Endothelial cell (in vitro differentiated cells): ENCODE measurements around the gene ZNF385B. TPM values are rescaled to one million over a fixed set of nuclear protein-coding genes. Genes with fewer than 3 reads are reported as not detected.

Experiments
- DNase-seq: peaks from one replicate; pipeline ENCODE4 v3.0.0; 2021; ENCODE audit warnings: low spot score
- H3K27ac Mint-ChIP-seq: one replicate; pipeline ENCODE4 v1.8.0; 2021; ENCODE audit warnings: mixed read lengths, inconsistent platforms; ENCODE audit not compliant: unreplicated experiment
- H3K27me3 Mint-ChIP-seq: one replicate; pipeline ENCODE4 v1.8.0; 2021; ENCODE audit warnings: mild to moderate bottlenecking, moderate library complexity, mixed read lengths, inconsistent platforms; ENCODE audit not compliant: unreplicated experiment
- H3K36me3 Mint-ChIP-seq: one replicate; pipeline ENCODE4 v1.8.0; 2021; ENCODE audit warnings: mild to moderate bottlenecking, low read depth, mixed read lengths, inconsistent platforms; ENCODE audit not compliant: unreplicated experiment
- H3K4me1 Mint-ChIP-seq: one replicate; pipeline ENCODE4 v1.8.0; 2021; ENCODE audit warnings: mild to moderate bottlenecking, mixed read lengths, inconsistent platforms; ENCODE audit not compliant: unreplicated experiment
- H3K4me3 Mint-ChIP-seq: one replicate; pipeline ENCODE4 v1.8.0; 2021; ENCODE audit warnings: mild to moderate bottlenecking, mixed read lengths, inconsistent platforms; ENCODE audit not compliant: unreplicated experiment
- H3K9me3 Mint-ChIP-seq: one replicate; pipeline ENCODE4 v1.8.0; 2021; ENCODE audit warnings: mixed read lengths, inconsistent platforms; ENCODE audit not compliant: unreplicated experiment
- CTCF ChIP-seq: fragments of 200-600 bp; sonication (generic); IDR thresholded peaks from one replicate; pipeline ENCODE4 v1.5.0; 2021; ENCODE audit warnings: antibody characterized with exemption; ENCODE audit not compliant: unreplicated experiment
- total RNA-seq: library from RNA; stranded (reverse); fragmentation: NEBNext Ultra II Directional; extraction: Animal tissue kit (Norgen Biotek cat#: 25700); gene quantifications from one replicate; pipeline ENCODE4 v1.2.1, GENCODE V29; 2021; ENCODE audit not compliant: unreplicated experiment

The ZNF385B gene
- total RNA-seq, 1 donor from 2014 or later, result 0.49 TPM

GRCh38 chr2:179437430-179437829 lies 424.0 kb downstream of the ZNF385B start:
- Mint-ChIP-seq H3K36me3 (no peaks in the 10 kb centered on the region), H3K4me1 (peaks cover 3% of the 10 kb centered on the region), H3K27me3 (peaks cover 2% of the 10 kb centered on the region), H3K4me3 (no peak overlapping the region), H3K27ac (no peak overlapping the region), H3K9me3 (no peaks in the 10 kb centered on the region)
- no peak for DNase-seq
- TF ChIP-seq CTCF, result no peak

GRCh38 chr2:179435566-179435965 lies 425.8 kb downstream of the ZNF385B start:
- Mint-ChIP-seq H3K9me3 (no peaks in the 10 kb centered on the region), H3K4me1 (peaks cover 7% of the 10 kb centered on the region), H3K36me3 (no peaks in the 10 kb centered on the region), H3K27me3 (peaks cover 2% of the 10 kb centered on the region), H3K27ac (no peak overlapping the region), H3K4me3 (no peak overlapping the region)
- no peak for DNase-seq
- no peak for TF ChIP-seq CTCF

GRCh38 chr2:179435000-179435399 lies 426.4 kb downstream of the ZNF385B start:
- Mint-ChIP-seq H3K9me3 (no peaks in the 10 kb centered on the region), H3K4me3 (no peak overlapping the region), H3K27ac (no peak overlapping the region), H3K36me3 (no peaks in the 10 kb centered on the region), H3K27me3 (peaks cover 2% of the 10 kb centered on the region), H3K4me1 (peaks cover 7% of the 10 kb centered on the region)
- DNase-seq, result no peak
- TF ChIP-seq CTCF, result no peak

- TF ChIP-seq CTCF, result no peak
- no peak for DNase-seq
- no peak overlapping the region for H3K27ac Mint-ChIP-seq
- H3K4me1 Mint-ChIP-seq, result peaks cover 11% of the 10 kb centered on the region
- no peaks in the 10 kb centered on the region for H3K9me3 Mint-ChIP-seq
- peaks cover 2% of the 10 kb centered on the region for H3K27me3 Mint-ChIP-seq
- H3K4me3 Mint-ChIP-seq, result no peak overlapping the region
- no peaks in the 10 kb centered on the region for H3K36me3 Mint-ChIP-seq
These were observed 427.1 kb downstream of the ZNF385B start for GRCh38 chr2:179434357-179434756.

- no peak overlapping the region for H3K4me3 Mint-ChIP-seq
- H3K36me3 Mint-ChIP-seq, result no peaks in the 10 kb centered on the region
- peaks cover 26% of the 10 kb centered on the region for H3K4me1 Mint-ChIP-seq
- no peak for TF ChIP-seq CTCF
- H3K27me3 Mint-ChIP-seq, result no peaks in the 10 kb centered on the region
- no peak overlapping the region for H3K27ac Mint-ChIP-seq
- DNase-seq, result no peak
- no peaks in the 10 kb centered on the region for H3K9me3 Mint-ChIP-seq
These were observed 428.7 kb downstream of the ZNF385B start for GRCh38 chr2:179432751-179433150.
